Effector memory CD4-positive, alpha-beta T cell (primary cell): ENCODE measurements around the gene GSG1L2.

ENCODE experiments used
- DNase-seq, 3 donors: peaks; one replicate each; pipeline ENCODE4 v3.0.0-alpha.2; 2020
- H3K27ac ChIP-seq: 2 replicates; pipeline ENCODE4 v1.7.0; 2013; ENCODE audit warnings: mild to moderate bottlenecking, low read length, moderate library complexity; ENCODE audit not compliant: insufficient read depth, poor library complexity, severe bottlenecking
- H3K27me3 ChIP-seq: replicated peaks from 2 replicates; pipeline ENCODE4 v1.7.0; 2013; ENCODE audit warnings: mild to moderate bottlenecking, low read length; ENCODE audit not compliant: insufficient read depth, control insufficient read depth, poor library complexity, severe bottlenecking
- H3K36me3 ChIP-seq: 2 replicates; pipeline ENCODE4 v1.7.0; 2013; ENCODE audit warnings: mild to moderate bottlenecking, low read length, moderate library complexity; ENCODE audit not compliant: control insufficient read depth, insufficient read depth
- H3K4me1 ChIP-seq: 2 replicates; pipeline ENCODE4 v1.7.0; 2013; ENCODE audit warnings: low read length, mild to moderate bottlenecking; ENCODE audit not compliant: control insufficient read depth, insufficient read depth, poor library complexity, severe bottlenecking
- H3K4me3 ChIP-seq: 2 replicates; pipeline ENCODE4 v1.7.0; 2013; ENCODE audit warnings: low read length, low read depth, mild to moderate bottlenecking; ENCODE audit not compliant: insufficient read depth, poor library complexity, severe bottlenecking
- H3K9me3 ChIP-seq: 2 replicates; pipeline ENCODE4 v1.7.0; 2013; ENCODE audit warnings: mild to moderate bottlenecking, low read length, moderate library complexity; ENCODE audit not compliant: control insufficient read depth

GSG1L2 gene

GRCh38 chr17:9844153-9844552, 22.3 kb upstream of the GSG1L2 start:
- no peaks in the 10 kb centered on the region for H3K4me1 ChIP-seq
- H3K9me3 ChIP-seq, result no peaks in the 10 kb centered on the region
- no peaks in the 10 kb centered on the region for H3K36me3 ChIP-seq
- H3K27me3 ChIP-seq, result no peaks in the 10 kb centered on the region
- no peak overlapping the region for H3K4me3 ChIP-seq
- H3K27ac ChIP-seq, result no peak overlapping the region
- no peak for DNase-seq

GRCh38 chr17:9843152-9844010, 21.5 kb upstream of the GSG1L2 start:
- Histone ChIP-seq H3K27me3 (no peaks in the 10 kb centered on the region), H3K27ac (no peak overlapping the region), H3K9me3 (no peaks in the 10 kb centered on the region), H3K4me1 (no peaks in the 10 kb centered on the region), H3K4me3 (no peak overlapping the region), H3K36me3 (no peaks in the 10 kb centered on the region)
- no peak for DNase-seq

GRCh38 chr17:9842057-9842758, 20.3 kb upstream of the GSG1L2 start:
- no peak for DNase-seq
- Histone ChIP-seq H3K4me1 (no peaks in the 10 kb centered on the region), H3K27me3 (no peaks in the 10 kb centered on the region), H3K36me3 (no peaks in the 10 kb centered on the region), H3K27ac (no peak overlapping the region), H3K4me3 (no peak overlapping the region), H3K9me3 (no peaks in the 10 kb centered on the region)

GRCh38 chr17:9839433-9839832, 17.6 kb upstream of the GSG1L2 start:
- no peak for DNase-seq
- H3K27ac ChIP-seq, result no peak overlapping the region
- H3K27me3 ChIP-seq, result no peaks in the 10 kb centered on the region
- no peak overlapping the region for H3K4me3 ChIP-seq
- no peaks in the 10 kb centered on the region for H3K4me1 ChIP-seq
- no peaks in the 10 kb centered on the region for H3K36me3 ChIP-seq
- no peaks in the 10 kb centered on the region for H3K9me3 ChIP-seq

GRCh38 chr17:9837551-9838471, 15.9 kb upstream of the GSG1L2 start:
- H3K27ac ChIP-seq, result no peak overlapping the region
- H3K4me3 ChIP-seq, result no peak overlapping the region
- no peaks in the 10 kb centered on the region for H3K27me3 ChIP-seq
- no peak for DNase-seq
- H3K9me3 ChIP-seq, result no peaks in the 10 kb centered on the region
- no peaks in the 10 kb centered on the region for H3K36me3 ChIP-seq
- no peaks in the 10 kb centered on the region for H3K4me1 ChIP-seq

- H3K4me3 ChIP-seq, result no peak overlapping the region
- no peak overlapping the region for H3K27ac ChIP-seq
- no peak for DNase-seq
- H3K36me3 ChIP-seq, result no peaks in the 10 kb centered on the region
- H3K9me3 ChIP-seq, result no peaks in the 10 kb centered on the region
- no peaks in the 10 kb centered on the region for H3K4me1 ChIP-seq
- no peaks in the 10 kb centered on the region for H3K27me3 ChIP-seq
These were observed 12.0 kb upstream of the GSG1L2 start for GRCh38 chr17:9833922-9834321.

GRCh38 chr17:9830711-9831110, 8.8 kb upstream of the GSG1L2 start:
- Histone ChIP-seq H3K27ac (no peak overlapping the region), H3K4me3 (no peak overlapping the region), H3K9me3 (no peaks in the 10 kb centered on the region), H3K27me3 (peaks cover 4% of the 10 kb centered on the region), H3K36me3 (no peaks in the 10 kb centered on the region), H3K4me1 (no peaks in the 10 kb centered on the region)
- DNase-seq, result no peak

- Histone ChIP-seq H3K4me3 (no peak overlapping the region), H3K36me3 (no peaks in the 10 kb centered on the region), H3K27me3 (peaks cover 4% of the 10 kb centered on the region), H3K9me3 (no peaks in the 10 kb centered on the region), H3K4me1 (no peaks in the 10 kb centered on the region), H3K27ac (no peak overlapping the region)
- DNase-seq, result no peak
These were observed 7.5 kb upstream of the GSG1L2 start for GRCh38 chr17:9829343-9829742.

- no peak for DNase-seq
- H3K4me1 ChIP-seq, result no peaks in the 10 kb centered on the region
- no peaks in the 10 kb centered on the region for H3K9me3 ChIP-seq
- H3K27me3 ChIP-seq, result peaks cover 4% of the 10 kb centered on the region
- H3K4me3 ChIP-seq, result no peak overlapping the region
- H3K36me3 ChIP-seq, result no peaks in the 10 kb centered on the region
- H3K27ac ChIP-seq, result no peak overlapping the region
These were observed 6.7 kb upstream of the GSG1L2 start for GRCh38 chr17:9828296-9829295.
